HG02798 (cell line): ENCODE data around the gene PRDM16.

Source experiments
- ATAC-seq: cut with Tn5 transposase; IDR thresholded peaks from one replicate; pipeline ENCODE4 v1.9.1; 2021; ENCODE audit warnings: mild to moderate bottlenecking; ENCODE audit not compliant: unreplicated experiment, poor library complexity

PRDM16 gene

DNA sequence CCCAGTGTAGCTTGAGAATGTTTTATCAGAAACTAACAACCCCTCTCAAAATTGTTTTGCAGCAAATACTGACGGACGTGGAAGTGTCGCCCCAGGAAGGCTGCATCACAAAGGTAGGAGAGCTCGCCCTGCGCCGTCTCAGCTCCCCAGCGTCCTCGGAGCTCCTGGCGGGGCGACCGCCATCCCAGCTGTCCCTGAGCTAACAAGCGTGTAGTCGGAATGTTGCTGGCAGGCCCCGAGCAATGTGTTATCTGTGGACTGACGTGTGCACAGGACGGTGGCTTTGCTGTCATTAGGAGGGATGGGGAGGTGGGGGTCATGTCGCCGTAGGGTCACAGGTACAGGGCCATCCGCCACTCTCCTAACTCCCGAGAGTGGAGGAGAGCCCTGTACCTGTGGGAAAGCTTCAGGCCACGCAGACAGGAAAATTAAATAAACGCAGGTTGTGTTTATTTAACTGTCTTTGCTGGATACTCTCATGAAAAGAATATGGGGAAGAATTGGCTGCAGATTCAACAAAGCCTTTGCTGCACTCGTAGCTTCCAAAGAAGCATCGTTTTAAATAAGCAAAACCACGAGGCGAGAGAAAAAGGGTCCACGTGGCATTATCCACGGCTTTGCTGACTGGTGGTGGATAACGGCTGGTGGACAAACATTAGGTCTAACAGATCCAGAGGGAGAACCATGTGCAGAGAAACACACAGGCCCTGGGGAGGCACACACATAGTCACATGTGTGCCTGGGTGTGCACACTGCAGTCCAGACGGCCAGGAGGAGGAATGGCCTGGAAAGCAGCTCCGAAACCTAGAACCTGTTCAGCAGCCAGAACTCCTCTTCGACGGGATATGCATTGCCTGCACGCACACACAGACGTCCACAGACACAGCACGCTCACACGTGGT lies 175.3 kb downstream of the PRDM16 start:
- ATAC-seq, result no peak

DNA sequence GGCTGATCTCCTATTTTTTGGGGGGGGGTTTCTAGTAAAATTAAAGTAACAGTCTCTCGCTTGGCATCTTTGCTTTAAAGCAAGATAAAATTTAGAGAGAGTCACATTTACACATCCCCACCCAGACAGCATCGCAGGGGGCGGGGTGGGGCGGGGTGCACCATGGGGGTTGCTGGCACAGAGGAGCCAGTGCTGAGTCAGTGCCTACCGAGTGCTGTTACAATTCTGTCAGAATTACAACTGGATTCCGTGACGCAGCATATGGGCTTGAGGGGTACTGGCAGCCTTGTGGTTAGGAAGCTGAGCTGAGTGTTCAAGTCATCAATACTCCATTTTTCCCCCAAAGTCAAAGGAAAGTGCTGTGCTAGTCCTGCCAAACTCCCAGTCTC lies 175.9 kb downstream of the PRDM16 start:
- no peak for ATAC-seq

DNA sequence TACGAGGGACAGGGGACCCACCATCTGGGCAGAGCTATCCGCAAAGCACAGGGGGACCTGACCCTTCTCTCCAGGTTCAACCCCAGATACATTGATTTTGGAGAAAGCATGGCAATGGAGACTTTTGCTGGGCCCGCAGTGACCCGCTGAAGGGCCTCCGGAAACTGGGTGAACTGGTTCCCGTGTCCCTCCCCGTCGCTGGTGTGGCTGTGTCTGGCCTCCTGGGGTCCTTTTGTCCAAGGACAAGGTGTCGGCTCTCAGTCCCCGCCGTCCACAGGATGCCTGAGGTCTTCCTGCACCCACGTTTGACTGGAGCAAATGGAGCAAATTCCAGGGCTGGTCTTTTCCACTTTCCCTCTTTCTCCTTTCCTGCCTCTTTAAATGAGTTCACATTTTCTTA lies 176.3 kb downstream of the PRDM16 start:
- ATAC-seq, result no peak

DNA sequence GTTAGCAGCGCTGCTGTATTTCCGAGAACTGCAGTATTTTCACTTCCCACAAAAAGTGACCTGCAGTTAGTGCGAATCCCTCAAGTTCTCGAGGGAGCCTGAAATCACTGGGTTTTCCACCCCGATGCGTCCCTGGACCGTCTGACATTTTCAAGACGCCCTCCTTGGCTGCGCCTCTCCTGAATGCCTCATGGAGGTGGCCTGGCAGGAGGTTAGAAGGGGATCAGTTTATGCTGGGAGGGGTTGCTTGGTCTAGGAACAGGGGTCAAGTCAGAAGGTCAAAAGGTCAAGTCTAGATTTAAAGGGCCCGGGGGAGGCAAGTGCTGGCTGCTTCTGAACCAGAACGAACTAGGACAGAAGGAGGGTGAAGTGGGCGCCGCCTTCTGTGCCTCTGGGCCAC lies 176.8 kb downstream of the PRDM16 start:
- no peak for ATAC-seq

DNA sequence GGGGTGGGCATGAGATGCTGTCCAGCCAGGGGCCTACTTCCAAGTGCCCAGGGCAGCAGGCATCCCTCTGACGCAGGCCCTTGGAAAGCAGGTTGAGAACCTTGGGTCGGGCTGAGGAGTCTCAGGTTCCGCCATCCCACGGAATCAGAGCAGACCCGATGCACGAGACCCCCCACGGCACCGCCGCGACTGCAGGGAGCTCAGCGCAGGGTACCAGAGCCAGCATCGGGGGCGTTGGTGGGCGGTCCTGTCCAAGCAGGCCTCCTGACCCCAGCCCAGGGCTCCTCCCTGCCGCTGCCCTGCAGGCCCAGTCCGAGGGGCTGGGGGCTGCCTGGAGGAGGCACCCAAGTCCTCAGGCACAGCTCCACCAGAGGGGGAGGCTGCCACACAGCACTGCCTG lies 177.2 kb downstream of the PRDM16 start:
- no peak for ATAC-seq

DNA sequence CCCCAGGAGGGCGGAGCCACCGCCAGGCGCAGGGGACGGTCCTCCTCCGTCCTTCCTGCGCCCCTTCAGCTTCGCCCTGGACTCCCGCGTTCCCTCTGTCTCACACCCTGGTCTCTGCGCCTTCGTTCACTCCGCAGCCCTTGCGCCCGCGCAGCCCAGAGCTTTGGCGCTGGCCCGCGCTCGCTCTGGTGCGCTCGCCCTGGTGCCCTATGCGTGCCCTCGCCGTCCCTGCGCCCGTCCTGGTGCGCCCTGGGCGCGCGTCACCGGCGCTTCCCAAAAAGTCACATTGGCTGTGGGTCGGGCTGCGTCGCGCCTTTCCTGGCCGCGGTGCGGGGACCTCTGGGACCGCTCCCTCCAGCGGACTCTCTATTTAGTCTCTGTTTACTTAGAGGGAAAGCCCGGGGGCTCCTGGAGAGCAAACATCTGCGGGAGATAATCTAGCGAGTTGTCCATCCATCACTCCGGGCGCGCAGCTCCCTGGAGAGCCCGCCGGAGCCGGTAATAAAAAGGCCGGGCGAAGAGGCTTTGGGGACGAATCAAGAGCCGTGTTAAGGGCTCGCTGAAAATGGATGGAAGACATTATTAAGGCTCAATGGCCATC lies 178.6 kb downstream of the PRDM16 start:
- no peak for ATAC-seq

DNA sequence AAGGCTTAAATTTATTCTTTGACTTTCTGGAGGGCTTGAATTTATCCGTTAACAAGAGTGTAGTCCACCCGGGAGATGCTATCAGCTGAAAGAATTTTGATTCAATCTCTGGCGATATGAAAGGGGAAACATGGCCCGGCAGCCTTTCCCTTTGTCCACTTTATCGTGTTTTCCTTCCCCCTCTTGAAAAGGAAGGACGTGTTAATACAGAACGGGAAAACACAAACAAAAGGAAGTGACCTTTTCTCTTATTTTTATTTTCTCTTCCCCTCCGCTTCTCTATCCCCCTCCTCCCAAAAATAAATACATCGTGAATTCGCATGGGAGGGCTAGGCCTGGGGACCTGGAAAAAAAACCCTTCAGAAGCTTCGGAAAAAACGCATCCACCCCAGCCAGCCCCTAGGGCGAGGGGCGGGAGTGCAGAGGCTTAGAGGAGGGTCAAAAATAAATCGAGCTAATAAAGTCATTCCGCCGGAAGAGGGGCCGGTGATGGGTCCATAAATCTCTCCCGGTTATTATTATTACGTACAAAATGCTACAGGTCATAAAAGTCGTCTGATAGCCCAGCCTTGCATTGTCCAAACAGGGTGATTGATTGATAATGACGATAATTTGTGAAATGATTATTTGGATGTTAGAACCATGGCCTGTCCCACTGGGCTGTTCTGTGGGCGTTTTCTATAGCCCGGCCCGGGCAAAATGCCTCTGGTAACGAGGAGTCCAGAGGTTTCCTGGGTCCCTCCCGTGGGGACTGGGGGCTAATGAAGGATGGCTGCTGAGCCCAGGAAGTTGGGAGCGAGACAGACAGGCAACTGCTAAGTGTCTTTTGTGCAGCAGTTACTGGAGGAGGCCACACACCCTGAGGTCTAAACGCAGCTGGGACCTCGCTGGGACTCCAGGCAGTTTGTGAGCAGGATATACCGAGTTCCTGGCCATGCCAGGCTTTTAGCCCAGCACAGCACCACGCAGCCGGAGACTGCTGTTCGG lies 179.4 kb downstream of the PRDM16 start:
- no peak for ATAC-seq

DNA sequence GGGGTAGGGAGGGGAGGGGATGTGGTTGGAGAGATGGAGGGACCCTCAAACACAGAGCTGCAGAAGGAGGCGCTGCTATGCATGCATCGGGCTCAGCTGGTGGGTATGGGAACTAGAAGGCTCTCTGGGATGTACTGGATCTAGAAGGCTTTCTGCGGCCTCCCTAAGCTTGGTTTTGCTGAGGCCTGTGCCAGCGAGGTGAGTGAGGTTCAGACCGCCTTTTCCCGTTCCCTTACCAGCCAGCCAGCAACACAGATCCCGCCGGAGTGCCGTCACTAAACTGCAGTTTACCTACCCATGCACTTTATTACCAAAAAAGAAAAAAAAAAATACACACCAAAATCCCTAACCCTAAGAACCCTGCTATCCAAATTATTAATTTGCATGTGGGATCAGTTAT lies 180.2 kb downstream of the PRDM16 start:
- ATAC-seq, result no peak

DNA sequence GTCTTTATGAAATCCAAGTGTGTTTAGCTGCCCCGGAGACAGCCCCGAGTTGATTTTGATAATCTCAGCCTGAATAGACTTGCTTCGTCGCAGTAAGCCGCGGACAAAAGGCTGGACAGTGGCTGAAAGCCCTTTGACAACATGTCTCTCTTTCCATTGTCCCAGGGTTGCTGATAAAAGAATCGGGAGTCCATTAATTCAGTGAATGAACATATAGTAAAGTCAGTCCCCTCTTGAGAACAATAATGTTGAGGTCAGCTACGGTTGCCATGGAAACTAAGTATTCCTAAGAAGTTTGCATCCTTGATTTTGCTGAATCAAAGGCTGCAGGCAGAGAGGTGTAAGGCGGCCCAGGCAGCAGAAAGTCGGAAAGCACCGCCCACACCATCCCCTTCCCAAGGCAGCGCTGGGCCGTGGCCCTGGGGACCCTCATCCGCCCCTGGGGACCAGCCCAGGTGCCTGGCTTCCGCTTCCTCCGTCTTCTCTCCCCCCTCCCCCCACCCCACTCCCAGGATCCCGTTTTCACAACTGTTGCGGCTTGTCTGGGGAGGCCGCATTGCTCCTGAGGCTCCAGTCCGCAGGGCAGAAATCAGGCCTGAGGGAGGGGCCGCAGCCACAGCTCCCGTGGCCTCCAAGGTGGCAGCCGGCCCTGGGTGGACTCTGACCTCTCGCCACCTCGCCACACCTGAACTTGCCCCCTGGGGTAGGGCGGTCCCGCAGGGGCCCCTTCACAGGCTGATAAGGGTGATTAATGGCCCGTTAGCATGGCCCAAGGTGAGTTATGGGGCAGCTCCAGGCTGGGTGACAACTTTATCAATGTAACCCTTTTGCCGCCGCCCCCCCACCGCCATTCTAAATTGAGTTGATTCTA lies 180.9 kb downstream of the PRDM16 start:
- ATAC-seq, result no peak

DNA sequence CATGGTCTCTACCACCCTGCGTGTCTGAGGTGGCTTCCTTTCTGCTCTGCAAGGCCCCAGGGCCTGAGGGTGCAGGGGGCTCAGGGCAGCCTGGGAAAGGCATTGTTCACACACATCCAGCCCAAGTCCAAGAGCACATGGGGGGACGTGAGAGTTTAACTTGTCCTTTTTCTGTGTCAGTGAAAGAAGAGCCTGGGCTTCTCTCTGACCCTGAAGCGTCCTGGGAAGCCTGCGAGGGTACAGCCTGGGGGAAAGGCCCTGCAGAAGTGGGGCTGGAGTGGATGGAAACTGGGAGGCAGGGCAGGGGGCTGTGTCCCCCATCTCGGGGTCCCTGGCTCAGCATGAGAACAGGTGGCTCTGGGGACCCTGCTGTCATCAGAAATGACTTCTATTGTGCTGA lies 181.6 kb downstream of the PRDM16 start:
- no peak for ATAC-seq

DNA sequence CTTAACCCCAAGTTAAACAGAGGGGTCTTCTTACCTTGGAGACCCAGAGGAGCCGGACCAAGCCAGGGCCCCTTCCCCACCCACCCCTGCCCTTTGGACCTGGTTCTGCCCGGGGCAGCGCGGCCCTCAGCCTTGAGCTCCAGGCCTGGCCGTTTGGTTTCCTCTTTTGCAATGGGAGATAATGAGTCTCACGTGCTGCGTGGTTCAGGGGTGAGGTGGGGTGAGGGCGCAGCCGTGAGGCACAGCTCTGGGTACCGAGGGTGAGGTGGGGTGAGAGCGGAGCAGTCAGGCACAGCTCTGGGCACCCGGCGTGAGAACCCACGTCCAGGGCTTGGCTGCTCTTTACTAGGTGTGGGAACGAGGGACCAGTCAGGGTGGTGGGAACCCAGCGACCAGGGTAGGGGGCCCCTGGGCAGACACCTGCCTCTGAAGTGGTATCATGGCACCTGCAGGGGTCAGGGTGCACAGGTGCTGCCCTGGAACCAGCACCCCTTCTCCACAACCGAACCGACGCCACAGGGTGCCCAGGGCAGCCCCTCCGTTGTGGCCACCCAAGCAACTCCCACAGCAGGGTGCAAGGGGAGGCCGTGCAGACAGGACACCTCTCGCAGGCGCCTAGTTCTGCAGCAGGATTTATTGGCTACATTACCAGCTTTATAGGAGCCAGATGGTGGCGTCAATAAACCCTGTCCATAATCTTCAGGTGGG lies 182.2 kb downstream of the PRDM16 start:
- ATAC-seq, result no peak

DNA sequence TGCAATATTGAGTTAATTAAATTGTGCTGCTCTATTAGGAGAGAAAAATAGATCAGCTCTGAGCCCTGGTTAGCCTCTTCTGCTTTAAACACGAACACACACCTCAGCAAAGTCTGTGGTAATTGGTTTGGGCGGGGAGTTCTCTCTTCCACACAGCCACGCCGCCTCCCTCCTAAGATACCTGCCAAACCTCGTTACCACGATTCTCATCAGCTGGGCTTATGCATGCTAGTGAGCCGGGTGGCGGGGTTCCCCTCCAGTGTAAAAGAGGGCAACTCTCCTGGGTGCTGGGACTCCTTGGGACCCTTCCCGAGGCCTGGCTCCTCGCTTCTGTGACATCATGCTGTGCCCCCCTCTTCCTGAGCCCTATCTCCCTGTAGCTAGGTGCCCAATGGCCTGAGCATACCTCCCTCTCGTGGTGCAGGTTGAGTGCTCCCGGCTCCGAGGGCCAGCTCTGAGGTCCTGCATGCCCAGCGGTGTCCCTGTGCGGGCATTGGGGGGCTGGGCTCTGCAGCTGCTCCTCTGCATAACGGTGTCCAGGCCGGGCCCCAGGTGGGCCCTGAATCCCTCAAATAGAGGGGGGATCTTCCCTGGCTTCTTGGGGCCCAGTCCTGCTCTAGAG lies 182.9 kb downstream of the PRDM16 start:
- no peak for ATAC-seq

DNA sequence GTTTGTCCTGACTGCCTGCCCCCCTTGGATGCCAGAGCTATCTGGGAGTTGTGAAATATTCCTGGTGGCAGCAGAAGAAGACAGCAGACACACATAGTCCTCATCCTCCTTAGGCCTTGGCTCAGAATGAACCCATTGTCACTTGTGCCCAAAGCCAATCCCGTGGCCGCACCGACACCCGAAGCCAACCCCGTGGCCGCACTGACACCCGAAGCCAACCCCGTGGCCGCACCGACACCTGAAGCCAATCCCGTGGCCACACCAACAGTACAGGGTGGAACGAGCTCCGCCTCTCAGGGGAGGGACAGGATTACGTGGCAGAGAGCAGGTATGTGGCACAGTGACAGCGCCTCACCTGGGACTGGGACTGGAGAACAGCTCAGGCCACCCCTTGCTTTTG lies 186.7 kb downstream of the PRDM16 start:
- no peak for ATAC-seq

DNA sequence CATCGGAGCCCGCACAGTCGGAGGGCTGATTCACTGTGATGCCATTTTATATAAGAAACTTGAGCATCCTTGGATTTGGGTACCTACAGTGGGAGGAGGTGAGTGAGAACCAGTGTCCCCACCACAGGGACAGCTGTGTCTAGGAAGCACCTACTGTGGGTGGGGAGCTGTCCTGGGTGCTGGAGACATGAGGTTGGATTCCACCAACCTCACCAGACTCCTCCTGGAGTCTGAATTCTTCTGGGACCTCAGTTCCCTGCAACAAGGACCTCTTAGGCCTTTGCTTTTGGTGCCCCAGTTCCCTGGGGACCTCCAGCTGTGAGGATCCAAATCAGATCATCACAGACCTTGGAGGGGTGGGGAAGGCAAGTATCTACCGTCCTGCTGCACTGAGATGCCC lies 188.8 kb downstream of the PRDM16 start:
- ATAC-seq, result no peak

DNA sequence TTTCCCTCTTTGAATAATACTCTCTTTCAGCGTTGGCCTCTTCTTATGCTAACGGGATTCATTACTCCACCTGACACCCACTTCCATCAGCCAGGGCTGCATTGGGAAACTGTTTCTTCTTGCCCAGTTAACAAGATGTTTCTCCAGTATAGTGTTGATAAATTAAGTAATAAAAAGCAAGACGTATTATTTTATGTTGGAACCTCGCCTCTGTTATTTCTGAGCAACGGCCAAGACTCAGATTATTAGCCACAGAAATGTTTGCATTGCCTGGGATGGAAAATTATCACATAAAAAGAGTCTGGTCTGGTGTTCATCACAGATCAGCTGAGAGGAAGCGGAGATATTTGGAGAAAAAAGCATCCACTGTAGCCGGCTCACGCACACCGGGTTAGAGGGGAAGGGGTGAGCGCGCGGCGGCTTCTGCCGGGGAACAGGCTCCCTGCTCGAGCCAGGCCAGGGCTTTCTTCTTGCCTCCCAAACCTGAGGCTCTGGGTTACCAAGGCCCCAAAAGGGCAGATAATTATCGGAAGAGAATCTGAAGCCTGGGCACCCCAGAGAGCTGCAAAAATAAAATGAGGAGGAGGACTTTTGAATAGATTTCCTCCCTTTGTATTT lies 189.5 kb downstream of the PRDM16 start:
- ATAC-seq, result no peak

DNA sequence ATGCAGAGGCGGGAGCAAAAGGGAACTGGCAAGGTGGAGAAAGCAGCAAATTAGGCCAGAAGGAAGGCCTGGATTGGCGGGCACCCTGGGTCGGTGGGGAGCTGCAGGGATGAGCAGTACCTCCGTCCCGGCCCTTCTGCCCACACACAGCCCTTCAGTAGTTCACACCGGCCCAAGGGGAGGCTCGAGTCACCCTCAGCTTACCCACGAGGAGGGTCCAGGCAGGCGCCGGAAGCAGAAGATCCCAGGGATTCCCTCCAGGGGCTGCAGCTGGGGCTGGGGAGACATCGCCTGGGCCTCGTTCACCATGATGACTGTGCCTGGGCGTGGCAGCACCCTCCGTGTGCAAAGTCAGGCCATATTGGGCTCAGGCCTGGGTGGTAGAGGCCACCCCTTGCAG lies 190.0 kb downstream of the PRDM16 start:
- no peak for ATAC-seq

DNA sequence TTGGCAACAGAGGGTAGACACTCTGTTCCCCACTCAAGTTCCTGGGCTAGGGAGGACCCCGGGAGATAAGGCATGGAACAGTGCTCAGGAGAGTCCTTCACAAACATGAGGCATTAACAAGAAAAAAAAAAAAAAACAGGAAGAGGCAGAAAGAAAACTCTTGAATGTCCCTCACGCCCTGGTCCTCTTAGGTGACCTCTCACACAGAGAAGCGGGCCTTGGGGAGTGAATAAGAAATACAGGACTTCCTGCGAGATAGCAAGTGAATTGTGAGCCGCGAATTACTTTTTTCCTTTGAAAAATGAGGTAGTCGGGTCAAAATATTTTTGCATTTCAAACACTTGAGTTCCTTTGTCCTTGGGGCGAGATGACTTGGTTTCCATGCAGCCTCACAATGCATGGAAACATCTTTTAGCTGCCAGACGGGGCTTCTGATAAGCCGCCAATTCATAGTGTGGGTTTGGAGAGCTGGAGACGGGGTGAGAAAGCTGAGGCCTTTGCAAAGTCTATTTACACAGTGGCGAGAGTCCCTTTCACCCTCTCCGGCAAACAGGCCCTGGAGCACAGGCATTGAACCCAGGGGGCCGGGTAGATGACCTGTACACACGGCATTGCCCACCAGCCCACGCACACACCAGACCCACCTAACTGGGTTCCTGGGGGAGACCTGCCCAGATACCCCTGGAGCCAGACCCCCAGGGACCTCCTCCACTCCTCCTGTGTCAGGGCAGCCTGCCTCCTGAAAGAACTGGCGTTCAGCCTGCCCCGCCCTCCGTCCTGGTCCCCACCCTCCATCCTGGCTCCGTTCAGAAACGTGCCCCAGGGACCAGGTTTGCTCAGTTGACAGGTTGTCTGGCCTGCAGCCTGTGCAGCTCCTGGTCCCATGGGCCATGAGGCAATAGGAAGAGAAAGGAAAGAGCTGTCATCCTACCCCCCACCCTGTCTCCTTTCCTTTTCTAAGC lies 192.3 kb downstream of the PRDM16 start:
- ATAC-seq, result no peak
